ENCODE data around the gene ITGB1.

DNA sequence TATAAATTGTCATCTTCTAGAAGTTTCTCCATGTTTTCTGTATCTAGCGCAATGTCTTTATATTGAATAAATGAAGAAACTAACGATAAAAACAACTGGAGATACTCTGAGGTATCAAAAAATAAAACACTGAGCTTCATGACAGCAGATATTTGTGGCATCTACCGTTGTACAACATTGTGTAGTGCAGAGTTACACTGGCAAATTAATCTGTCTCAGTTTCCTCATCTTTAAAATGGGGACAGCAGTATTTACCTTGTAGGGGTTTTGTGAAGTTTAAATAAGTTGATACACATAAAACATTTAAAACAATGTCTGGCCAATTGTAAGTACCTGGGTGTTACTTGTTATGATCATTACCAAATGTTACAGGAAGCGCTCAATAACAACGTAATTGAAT lies 10.4 kb downstream of the ITGB1 start:
- TF ChIP-seq FOXP1 (CRISPR knock-in tag; IDR thresholded peaks at IDR 0.05): no peak
- no peak for TF ChIP-seq ZNF3 (CRISPR knock-in tag; IDR thresholded peaks at IDR 0.05)
- TF ChIP-seq, protein P1, sequence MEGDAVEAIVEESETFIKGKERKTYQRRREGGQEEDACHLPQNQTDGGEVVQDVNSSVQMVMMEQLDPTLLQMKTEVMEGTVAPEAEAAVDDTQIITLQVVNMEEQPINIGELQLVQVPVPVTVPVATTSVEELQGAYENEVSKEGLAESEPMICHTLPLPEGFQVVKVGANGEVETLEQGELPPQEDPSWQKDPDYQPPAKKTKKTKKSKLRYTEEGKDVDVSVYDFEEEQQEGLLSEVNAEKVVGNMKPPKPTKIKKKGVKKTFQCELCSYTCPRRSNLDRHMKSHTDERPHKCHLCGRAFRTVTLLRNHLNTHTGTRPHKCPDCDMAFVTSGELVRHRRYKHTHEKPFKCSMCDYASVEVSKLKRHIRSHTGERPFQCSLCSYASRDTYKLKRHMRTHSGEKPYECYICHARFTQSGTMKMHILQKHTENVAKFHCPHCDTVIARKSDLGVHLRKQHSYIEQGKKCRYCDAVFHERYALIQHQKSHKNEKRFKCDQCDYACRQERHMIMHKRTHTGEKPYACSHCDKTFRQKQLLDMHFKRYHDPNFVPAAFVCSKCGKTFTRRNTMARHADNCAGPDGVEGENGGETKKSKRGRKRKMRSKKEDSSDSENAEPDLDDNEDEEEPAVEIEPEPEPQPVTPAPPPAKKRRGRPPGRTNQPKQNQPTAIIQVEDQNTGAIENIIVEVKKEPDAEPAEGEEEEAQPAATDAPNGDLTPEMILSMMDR (IDR thresholded peaks at IDR 0.05 in 2 of 3, conservative IDR thresholded peaks at IDR 0.05 in 1 of 3; ENCODE audit: insufficient read depth in 2 of 3, low read depth in 1 of 3, low read length in 3 of 3): no peak
- no peak for TF ChIP-seq RBBP5 (IDR thresholded peaks at IDR 0.05; ENCODE audit: borderline replicate concordance, insufficient read depth, low read length, poor library complexity, severe bottlenecking)
- TF ChIP-seq MYNN (IDR thresholded peaks at IDR 0.05): no peak
- TF ChIP-seq MYNN (CRISPR knock-in tag; IDR thresholded peaks at IDR 0.05): no peak
- TF ChIP-seq EGR1 (conservative IDR thresholded peaks at IDR 0.05): no peak
- TF ChIP-seq MXI1 (IDR thresholded peaks at IDR 0.05; ENCODE audit: low read depth, low read length): no peak
- TF ChIP-seq RAD21 (CRISPR knock-in tag; conservative IDR thresholded peaks at IDR 0.05 in 1 of 2, IDR thresholded peaks at IDR 0.05 in 1 of 2): no peak
- no peak for TF ChIP-seq ZNF449 (CRISPR knock-in tag; IDR thresholded peaks at IDR 0.05)
- TF ChIP-seq HCFC1 (IDR thresholded peaks at IDR 0.05; ENCODE audit: low read depth, low read length): no peak
- TF ChIP-seq, protein P2, sequence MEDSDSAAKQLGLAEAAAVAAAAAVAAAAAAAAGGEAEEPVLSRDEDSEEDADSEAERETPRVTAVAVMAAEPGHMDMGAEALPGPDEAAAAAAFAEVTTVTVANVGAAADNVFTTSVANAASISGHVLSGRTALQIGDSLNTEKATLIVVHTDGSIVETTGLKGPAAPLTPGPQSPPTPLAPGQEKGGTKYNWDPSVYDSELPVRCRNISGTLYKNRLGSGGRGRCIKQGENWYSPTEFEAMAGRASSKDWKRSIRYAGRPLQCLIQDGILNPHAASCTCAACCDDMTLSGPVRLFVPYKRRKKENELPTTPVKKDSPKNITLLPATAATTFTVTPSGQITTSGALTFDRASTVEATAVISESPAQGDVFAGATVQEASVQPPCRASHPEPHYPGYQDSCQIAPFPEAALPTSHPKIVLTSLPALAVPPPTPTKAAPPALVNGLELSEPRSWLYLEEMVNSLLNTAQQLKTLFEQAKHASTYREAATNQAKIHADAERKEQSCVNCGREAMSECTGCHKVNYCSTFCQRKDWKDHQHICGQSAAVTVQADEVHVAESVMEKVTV (CRISPR knock-in tag; IDR thresholded peaks at IDR 0.05): no peak
